GM21576 (cell line): ENCODE measurements around the gene INAFM2.

ENCODE experiments used
- ATAC-seq: cut with Tn5 transposase; IDR thresholded peaks from one replicate; pipeline ENCODE4 v1.9.1; 2021; ENCODE audit warnings: mild to moderate bottlenecking, moderate library complexity; ENCODE audit not compliant: unreplicated experiment

Gene INAFM2

DNA sequence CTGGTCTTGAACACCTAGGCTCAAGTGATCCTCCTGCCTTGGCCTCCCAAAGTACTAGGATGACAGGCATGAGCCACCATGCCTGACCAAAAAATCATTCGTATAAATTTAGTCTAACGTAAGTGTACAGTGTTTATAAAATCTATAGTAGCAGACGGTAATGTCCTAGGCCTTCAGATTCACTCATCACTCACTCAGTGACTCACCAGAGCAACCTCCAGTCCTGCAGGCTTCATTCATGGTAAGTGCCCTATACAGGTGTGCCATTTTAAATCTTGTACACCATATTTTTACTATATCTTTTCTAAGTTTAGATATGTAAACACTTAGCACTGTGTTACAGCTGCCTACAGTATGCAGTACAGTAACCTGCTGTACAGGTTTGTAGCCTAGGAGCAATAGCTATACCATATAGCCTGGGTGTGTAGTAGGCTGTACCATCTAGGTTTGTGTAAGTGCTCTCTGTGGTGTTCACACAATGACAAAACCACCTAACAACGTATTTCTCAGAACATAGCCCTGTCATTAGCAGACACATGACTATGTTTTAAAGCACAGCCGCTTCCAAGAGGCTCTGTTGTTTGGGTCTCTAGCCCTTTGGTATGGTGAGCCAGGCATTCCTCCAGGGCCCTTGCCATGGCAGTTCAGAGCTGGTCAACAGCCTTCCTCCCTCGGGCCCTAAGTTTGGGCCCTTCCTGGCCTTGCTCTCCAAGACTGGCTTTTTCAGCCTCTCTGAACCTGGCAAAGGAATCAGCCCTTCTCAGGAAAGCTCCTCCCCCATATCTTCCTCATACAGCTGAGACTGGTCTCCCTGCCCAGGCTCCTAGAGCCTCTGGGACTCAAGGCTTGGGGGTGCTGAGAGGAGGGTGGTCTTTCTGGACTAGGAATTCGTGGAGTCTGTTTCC is 19.2 kb downstream of the INAFM2 start:
- ATAC-seq: no peak

GRCh38 chr15:40343512-40343911 is 20.0 kb downstream of the INAFM2 start:
- no peak for ATAC-seq

GRCh38 chr15:40344217-40344616 is 20.7 kb downstream of the INAFM2 start:
- no peak for ATAC-seq

DNA sequence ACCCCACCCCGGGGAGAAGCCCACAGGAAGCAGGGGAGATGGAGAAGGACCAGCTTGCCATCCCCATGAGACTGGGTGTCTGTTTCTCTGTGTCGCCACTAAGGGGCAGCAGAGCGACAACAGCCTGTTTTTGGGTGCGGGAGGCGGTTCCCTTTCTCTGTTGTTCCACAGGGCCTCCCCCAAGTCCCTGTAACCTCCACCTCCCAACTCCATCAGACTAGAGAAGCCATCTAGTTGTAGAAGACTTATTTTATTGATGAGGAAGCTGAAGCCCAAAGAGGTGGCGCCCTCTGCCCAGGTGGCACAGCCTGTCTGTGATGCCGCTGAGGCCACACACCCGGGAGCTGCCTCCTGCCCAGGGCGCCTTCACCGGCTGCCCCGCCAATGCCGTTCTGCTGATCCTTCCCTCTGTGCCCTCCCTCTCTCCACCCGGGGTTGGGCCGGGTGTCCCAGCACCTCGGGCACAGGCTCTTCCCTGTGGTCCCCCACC is 21.2 kb downstream of the INAFM2 start:
- no peak for ATAC-seq

DNA sequence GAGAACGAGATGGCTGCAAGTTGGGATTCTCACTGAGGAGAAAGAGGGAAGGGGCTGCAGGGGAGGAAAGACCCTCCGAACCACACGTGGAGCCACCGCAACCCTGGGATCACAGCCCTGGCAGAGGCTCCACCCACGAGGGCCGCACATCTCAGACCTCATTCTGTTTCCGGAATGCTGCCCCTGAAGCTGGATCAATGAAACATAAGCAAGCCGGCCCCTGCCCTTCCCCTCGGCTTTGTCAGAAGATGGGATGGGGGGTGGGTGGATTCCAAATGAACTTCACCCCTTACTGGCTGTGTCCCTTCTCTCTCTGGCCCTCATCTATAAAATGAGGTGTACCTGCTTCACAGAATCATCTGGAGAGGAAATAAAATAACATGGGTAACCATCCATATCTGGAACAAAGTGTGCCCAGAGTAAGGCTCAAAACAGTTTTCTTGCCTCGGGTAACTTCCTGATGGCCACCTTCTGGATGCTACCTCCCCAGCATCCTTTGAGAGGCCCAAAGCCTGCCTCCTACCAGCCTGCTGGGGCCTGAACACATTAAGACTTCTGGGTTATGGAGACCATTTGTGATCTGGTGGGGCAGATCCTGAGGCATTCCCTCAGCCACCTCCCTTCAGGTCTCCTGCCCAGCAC is 21.9 kb downstream of the INAFM2 start:
- ATAC-seq: no peak

GRCh38 chr15:40345867-40346578 is 22.5 kb downstream of the INAFM2 start:
- ATAC-seq: no peak

GRCh38 chr15:40346579-40347558 is 23.4 kb downstream of the INAFM2 start:
- no peak for ATAC-seq

- ATAC-seq: no peak
These were observed 24.3 kb downstream of the INAFM2 start for GRCh38 chr15:40347559-40348473.

DNA sequence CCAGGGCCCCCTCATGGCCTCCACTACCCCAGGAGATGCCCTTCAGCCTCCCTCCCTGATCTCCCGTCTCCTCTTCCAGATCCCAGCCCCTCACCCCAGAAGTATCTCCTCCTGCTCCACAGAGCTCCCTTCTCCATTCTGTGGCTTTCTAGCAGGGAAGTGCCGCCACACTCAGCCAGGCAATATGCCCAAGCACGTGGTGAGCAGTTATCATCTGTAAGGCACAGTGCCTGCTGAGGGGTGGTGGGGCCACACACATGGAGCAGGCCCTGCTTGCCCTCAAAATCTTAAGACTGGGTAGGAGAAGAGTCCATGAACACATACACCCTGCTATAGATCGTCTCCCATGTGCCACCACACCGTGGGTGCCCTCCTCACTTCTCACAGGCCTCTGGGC is 25.0 kb downstream of the INAFM2 start:
- no peak for ATAC-seq

GRCh38 chr15:40349163-40349562 is 25.7 kb downstream of the INAFM2 start:
- ATAC-seq: no peak

- no peak for ATAC-seq
These were observed 28.9 kb downstream of the INAFM2 start for GRCh38 chr15:40352281-40352901.

DNA sequence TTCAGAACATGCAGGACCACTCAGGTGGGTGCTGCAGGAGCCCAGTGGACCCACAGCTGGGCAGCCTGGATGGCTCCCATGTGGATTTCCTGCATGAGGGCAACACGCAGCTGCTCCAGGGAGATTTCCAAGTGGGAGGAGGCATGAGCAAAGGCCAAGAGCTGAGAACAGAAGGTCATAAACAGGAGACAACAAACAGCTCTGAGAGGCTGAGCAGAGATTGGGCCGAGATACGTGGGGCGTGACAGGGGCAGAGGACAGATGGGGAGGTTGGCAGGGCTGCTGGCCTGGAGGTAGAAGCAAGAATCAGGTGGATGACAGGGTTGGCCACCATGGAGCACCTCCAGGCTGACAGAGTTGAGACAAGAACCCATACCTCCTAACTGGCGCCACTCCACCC is 30.2 kb downstream of the INAFM2 start:
- ATAC-seq: no peak

DNA sequence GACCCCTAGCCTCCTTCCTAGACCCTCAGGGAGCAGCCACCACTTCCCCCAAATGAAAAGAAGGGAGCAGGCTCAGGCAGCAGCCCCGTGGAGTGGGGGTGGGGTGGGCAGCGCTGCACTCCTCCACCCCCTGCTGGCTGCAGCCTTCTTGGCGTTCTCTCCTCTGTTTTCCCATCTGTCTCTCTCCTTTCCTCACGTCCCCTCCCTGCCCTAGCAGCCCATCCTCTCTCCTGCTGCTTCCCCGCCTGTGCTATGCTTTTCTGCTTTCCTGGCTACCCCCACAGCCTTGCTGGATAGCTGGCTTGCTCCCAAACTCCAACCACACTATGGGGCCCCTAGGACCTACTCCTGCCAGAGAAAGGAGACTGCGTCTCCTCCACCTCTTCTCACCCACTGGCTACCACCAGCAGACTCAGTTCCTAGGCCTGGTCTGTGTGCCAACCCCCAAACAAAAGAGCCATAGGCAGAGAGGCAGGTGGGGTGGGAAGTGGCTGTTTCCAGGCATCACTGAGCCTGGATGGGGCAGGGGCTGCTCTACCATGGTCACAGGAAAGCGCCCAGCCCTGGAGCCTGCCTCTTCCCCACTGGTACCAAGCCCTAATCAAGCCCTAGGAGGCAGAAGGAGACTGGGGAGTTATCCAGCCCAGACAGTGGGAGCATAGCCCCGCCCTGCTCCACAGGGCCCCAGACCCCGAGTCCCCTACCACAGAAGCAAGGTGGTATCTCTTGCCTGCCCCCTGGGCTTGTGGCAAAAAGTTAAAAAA is 31.1 kb downstream of the INAFM2 start:
- no peak for ATAC-seq

GRCh38 chr15:40355976-40356585 is 32.6 kb downstream of the INAFM2 start:
- no peak for ATAC-seq

- no peak for ATAC-seq
These were observed 33.8 kb downstream of the INAFM2 start for GRCh38 chr15:40357246-40357645.

- ATAC-seq: peak; percentile 67
These were observed 34.4 kb downstream of the INAFM2 start, which contains the start of gene DISP2 for GRCh38 chr15:40357723-40358470. DISP2 (plus strand) TSS chr15:40358219; CDS start chr15:40358322, 103 bp downstream.
